Erythroblast (primary cell): ENCODE measurements around the gene SYTL1.

Experiments used
- GATA1 ChIP-seq: IDR thresholded peaks from 2 replicates; pipeline ENCODE4 v1.6.1; 2011; ENCODE audit warnings: low read depth, mild to moderate bottlenecking, control low read depth, low read length, moderate library complexity
- POLR2A ChIP-seq: IDR thresholded peaks from 2 replicates; pipeline ENCODE4 v1.6.1; 2011; ENCODE audit warnings: mild to moderate bottlenecking, low read length

DNA sequence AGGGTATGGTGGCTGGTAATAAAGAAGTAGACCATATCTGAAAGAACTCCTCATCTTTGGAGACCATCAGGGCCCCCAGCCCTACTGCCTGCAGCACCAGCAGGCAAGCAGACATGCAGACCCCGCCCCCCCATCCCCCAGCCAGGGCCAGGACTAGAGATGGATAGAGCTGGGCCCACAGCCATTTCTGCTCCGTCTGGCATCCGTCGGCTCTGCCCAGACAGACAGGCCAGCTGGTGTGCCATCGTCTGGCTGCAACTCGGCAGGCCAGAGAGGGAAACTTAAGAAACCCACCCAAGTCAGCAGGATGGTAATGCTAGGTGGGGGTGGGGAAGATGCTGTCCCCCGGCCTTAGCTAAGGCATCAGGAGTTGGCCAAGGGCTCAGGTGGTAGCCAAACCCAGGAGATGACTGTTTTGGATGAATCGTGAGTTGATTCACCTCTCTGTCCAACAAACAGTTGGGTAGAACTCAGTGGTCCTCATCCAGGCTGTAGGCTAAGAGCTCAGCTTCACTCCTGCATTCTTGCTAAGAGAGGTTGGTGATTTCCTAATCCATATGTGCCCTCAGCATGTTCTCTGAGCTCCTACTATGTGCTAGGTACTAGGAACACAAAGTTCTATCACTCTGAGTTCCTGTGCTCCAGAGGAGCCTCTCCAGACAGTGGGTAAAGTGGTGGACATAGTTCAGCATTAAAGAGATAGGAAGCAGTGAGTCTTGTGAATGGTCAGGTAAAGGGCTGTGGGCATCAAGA lies 43.0 kb upstream of the SYTL1 start:
- TF ChIP-seq POLR2A = no peak
- no peak for TF ChIP-seq GATA1
